Measurements from ENCODE around the gene YTHDC2. TPM values are rescaled to one million over a fixed set of nuclear protein-coding genes. Genes with fewer than 3 reads are reported as not detected.
A peak's percentile ranks its signal among the peaks of the same experiment; 100 is the strongest.
"Not testable (repeated sequence)": the region's sequence is repeated elsewhere in the genome, so short reads cannot be mapped to it uniquely, and the experiment has no call there.

YTHDC2 gene
- total and polyA plus RNA-seq, 3 donors from 2014 or later = 29.1 to 44.3 (median 34.3) TPM

GRCh38 chr5:113600255-113600905 lies 86.9 kb downstream of the YTHDC2 start:
- H3K4me3 ChIP-seq = no peak overlapping the region
- WGBS, 2 donors = 48 to 57% methylated on average over 4 of the region's 4 CpGs
- no peaks in the 10 kb centered on the region for H3K36me3 ChIP-seq (ENCODE audit: low read depth, missing control alignments)
- DNase-seq = no peak
- intact Hi-C loops (cut with DNase I; ENCODE audit: low total_unique reads) = no loop called here
- H3K27me3 ChIP-seq = no peaks in the 10 kb centered on the region
- no peaks in the 10 kb centered on the region for H3K9me3 ChIP-seq
- no peak overlapping the region for H3K27ac ChIP-seq
- H3K4me1 ChIP-seq = no peaks in the 10 kb centered on the region
- TF ChIP-seq POLR2A (IDR thresholded peaks at IDR 0.05) = no peak
- TF ChIP-seq, protein P1, sequence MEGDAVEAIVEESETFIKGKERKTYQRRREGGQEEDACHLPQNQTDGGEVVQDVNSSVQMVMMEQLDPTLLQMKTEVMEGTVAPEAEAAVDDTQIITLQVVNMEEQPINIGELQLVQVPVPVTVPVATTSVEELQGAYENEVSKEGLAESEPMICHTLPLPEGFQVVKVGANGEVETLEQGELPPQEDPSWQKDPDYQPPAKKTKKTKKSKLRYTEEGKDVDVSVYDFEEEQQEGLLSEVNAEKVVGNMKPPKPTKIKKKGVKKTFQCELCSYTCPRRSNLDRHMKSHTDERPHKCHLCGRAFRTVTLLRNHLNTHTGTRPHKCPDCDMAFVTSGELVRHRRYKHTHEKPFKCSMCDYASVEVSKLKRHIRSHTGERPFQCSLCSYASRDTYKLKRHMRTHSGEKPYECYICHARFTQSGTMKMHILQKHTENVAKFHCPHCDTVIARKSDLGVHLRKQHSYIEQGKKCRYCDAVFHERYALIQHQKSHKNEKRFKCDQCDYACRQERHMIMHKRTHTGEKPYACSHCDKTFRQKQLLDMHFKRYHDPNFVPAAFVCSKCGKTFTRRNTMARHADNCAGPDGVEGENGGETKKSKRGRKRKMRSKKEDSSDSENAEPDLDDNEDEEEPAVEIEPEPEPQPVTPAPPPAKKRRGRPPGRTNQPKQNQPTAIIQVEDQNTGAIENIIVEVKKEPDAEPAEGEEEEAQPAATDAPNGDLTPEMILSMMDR (IDR thresholded peaks at IDR 0.05) = no peak

GRCh38 chr5:113601423-113601822 lies 87.9 kb downstream of the YTHDC2 start:
- Histone ChIP-seq H3K27ac (no peak overlapping the region), H3K9me3 (no peaks in the 10 kb centered on the region), H3K36me3 (ENCODE audit: low read depth, missing control alignments) (no peaks in the 10 kb centered on the region), H3K4me1 (peaks cover 2% of the 10 kb centered on the region), H3K27me3 (no peaks in the 10 kb centered on the region), H3K4me3 (no peak overlapping the region)
- TF ChIP-seq POLR2A (IDR thresholded peaks at IDR 0.05) = no peak
- TF ChIP-seq, protein P1 (IDR thresholded peaks at IDR 0.05) = no peak
- no peak for DNase-seq
- intact Hi-C loops (cut with DNase I; ENCODE audit: low total_unique reads) = no loop called here
- 75 to 90% methylated on average over 1 of the region's 1 CpG for WGBS, 2 donors

GRCh38 chr5:113603246-113603645 lies 89.8 kb downstream of the YTHDC2 start:
- H3K9me3 ChIP-seq; DNase-seq; H3K27ac ChIP-seq; H3K36me3 ChIP-seq (ENCODE audit: low read depth, missing control alignments); H3K4me3 ChIP-seq; H3K27me3 ChIP-seq; intact Hi-C loops (cut with DNase I; ENCODE audit: low total_unique reads); H3K4me1 ChIP-seq: not testable (repeated sequence)
- 84 to 87% methylated on average over 4 of the region's 4 CpGs for WGBS, 2 donors

DNA sequence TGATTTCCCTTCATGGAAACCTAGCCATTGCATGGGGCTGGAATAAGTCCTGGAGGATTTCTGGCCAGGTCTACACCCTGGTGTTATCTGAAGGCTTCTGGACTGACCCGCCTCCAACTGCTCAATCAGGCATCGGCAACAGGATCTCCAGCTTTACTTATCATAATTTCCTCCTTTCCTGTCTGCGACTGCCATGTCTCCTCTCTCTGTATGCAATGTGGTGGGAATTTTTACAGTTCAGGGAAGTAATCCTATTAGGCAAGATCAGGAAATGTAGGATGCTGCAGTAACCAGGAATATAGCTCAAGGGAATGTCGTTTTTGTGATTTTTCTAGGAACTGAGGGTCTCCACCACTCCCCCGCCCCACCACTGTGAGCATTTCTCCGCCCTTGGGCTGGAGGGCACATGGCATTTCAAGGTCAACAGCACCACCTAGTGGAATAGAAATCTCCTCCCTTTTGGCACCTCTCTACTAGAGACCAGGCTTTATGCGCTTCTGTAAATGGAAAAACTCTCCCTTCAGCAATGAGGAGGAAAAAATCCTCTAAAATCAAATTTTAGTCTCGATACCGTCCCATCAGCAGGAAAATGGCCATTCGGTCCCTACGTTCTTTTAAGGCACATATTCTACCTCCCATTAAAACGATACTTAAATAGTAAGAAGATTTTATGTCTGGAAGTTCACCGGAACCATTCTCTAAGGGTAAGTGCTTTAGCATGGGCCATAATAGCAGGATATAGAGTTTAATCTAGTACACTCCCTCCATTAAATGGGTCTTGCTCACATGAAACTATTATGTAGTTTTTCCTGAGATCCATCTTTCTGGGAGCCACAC lies 93.0 kb downstream of the YTHDC2 start:
- intact Hi-C loops (cut with DNase I; ENCODE audit: low total_unique reads) = no loop called here
- peaks cover 5% of the 10 kb centered on the region for H3K4me1 ChIP-seq
- DNase-seq = peak; percentile 73

DNA sequence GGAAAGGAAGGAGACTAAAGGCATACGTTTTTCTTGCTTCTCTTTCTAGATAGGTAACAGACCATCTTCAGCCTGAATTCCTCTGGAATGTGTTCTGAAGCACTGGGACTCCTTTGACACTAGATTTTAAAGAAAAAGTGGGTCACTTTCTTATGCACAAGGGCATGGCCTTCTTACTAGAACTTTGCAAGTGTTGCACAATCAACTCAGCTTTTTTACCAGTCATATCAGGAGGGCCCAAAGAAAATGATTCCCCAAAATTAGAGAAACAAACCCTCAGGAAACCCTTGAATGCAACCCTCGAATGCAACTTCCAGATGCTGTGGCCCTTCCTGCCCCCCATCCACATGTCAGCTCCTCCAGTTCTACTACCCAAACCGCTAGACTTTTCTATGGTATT lies 93.9 kb downstream of the YTHDC2 start:
- Histone ChIP-seq H3K27me3 (no peaks in the 10 kb centered on the region), H3K4me1 (peaks cover 5% of the 10 kb centered on the region), H3K9me3 (no peaks in the 10 kb centered on the region), H3K4me3 (no peak overlapping the region), H3K36me3 (ENCODE audit: low read depth, missing control alignments) (no peaks in the 10 kb centered on the region), H3K27ac (no peak overlapping the region)
- WGBS, 2 donors = 72 to 76% methylated on average over 3 of the region's 3 CpGs
- DNase-seq = no peak
- TF ChIP-seq POLR2A (IDR thresholded peaks at IDR 0.05) = no peak
- TF ChIP-seq, protein P1 (IDR thresholded peaks at IDR 0.05) = no peak
- intact Hi-C loops (cut with DNase I; ENCODE audit: low total_unique reads) = no loop called here

More for the DNA sequence above, 93.0 kb downstream of the YTHDC2 start:
- WGBS, 2 donors = 27 to 28% methylated on average over 13 of the region's 13 CpGs
- Histone ChIP-seq H3K36me3 (ENCODE audit: low read depth, missing control alignments) (no peaks in the 10 kb centered on the region), H3K27me3 (no peaks in the 10 kb centered on the region), H3K27ac (no peak overlapping the region), H3K4me3 (peak overlapping the region; percentile 9 to 33), H3K9me3 (no peaks in the 10 kb centered on the region)
- TF ChIP-seq POLR2A (IDR thresholded peaks at IDR 0.05) = no peak
- TF ChIP-seq, protein P1 (IDR thresholded peaks at IDR 0.05) = peak; percentile 51 to 69 (median 68)
